HEK293 (cell line): ENCODE data around the gene NOL4L.
A peak's percentile ranks its signal among the peaks of the same experiment; 100 is the strongest.

Experiments used
- CTCF ChIA-PET: fragments of 350-600 bp; formaldehyde crosslinking; extraction: SDS; loops from one replicate; lab custom pipeline; 2021; ENCODE audit warnings: antibody characterized with exemption; lab: Yijun Ruan, JAX
- POLR2A ChIA-PET: fragments of 300-600 bp; formaldehyde crosslinking; extraction: SDS; loops from one replicate; lab custom pipeline; 2020; ENCODE audit warnings: antibody characterized with exemption, inconsistent platforms; lab: Yijun Ruan, JAX
- H3K27ac ChIP-seq: fragments of 200-500 bp; sonication (Bioruptor generic); 2 replicates; pipeline ENCODE4 v1.5.1; 2014; ENCODE audit warnings: low read depth, low read length, control low read depth, inconsistent platforms; ENCODE audit errors: extremely low read depth
- H3K36me3 ChIP-seq, 2 experiments: fragments of 200-500 bp in 1 of 2; sonication (Bioruptor generic) in 1 of 2; 1 replicate in 1 of 2; 2 replicates in 1 of 2; pipeline ENCODE4 v1.5.1; 2014 to 2017; ENCODE audit warnings: inconsistent platforms in 2 of 2, low read length in 2 of 2; ENCODE audit not compliant: control insufficient read depth in 2 of 2, insufficient read depth in 1 of 2
- H3K4me1 ChIP-seq: fragments of 200-500 bp; sonication (Bioruptor generic); 2 replicates; pipeline ENCODE4 v1.5.1; 2014; ENCODE audit warnings: mild to moderate bottlenecking, low read length, inconsistent platforms; ENCODE audit not compliant: control insufficient read depth, insufficient read depth
- H3K4me3 ChIP-seq: 2 replicates; pipeline ENCODE4 v1.5.1; 2011; ENCODE audit warnings: low read depth, mild to moderate bottlenecking, control low read depth, low read length, moderate library complexity
- H3K9me3 ChIP-seq: fragments of 200-500 bp; sonication (Bioruptor generic); 2 replicates; pipeline ENCODE4 v1.5.1; 2014; ENCODE audit warnings: low read depth, low read length, inconsistent platforms; ENCODE audit not compliant: control insufficient read depth, insufficient read depth
- HOXC10 ChIP-seq: sonication (generic); formaldehyde crosslinking; IDR thresholded peaks from 2 replicates; pipeline ENCODE4 v1.8.1; 2023; ENCODE audit warnings: mild to moderate bottlenecking, missing genetic modification reagents
- KLF7 ChIP-seq: fragments of 450-650 bp; formaldehyde crosslinking; IDR thresholded peaks from 2 replicates; pipeline ENCODE4 v1.5.1; 2016; ENCODE audit warnings: missing biosample characterization, missing genetic modification characterization, borderline replicate concordance
- ZFHX2 ChIP-seq: fragments of 450-650 bp; formaldehyde crosslinking; conservative IDR thresholded peaks from 2 replicates; pipeline ENCODE4 v1.5.1; 2016; ENCODE audit warnings: missing biosample characterization, missing genetic modification characterization
- ZNF302 ChIP-seq: fragments of 450-650 bp; formaldehyde crosslinking; IDR thresholded peaks from 2 replicates; pipeline ENCODE4 v1.5.1; 2016; ENCODE audit warnings: missing biosample characterization, missing genetic modification characterization, low read depth
- ZNF549 ChIP-seq: fragments of 450-650 bp; IDR thresholded peaks from 2 replicates; pipeline ENCODE4 v1.5.1; 2018; ENCODE audit warnings: missing biosample characterization, missing genetic modification characterization, mild to moderate bottlenecking, inconsistent platforms, moderate library complexity
- ZNF621 ChIP-seq: fragments of 450-650 bp; formaldehyde crosslinking; IDR thresholded peaks from 2 replicates; pipeline ENCODE4 v1.5.1; 2017; ENCODE audit warnings: missing biosample characterization, missing genetic modification characterization
- ZNF747 ChIP-seq: fragments of 450-650 bp; formaldehyde crosslinking; IDR thresholded peaks from 2 replicates; pipeline ENCODE4 v1.5.1; 2016; ENCODE audit warnings: missing biosample characterization, missing genetic modification characterization
- ZNF843 ChIP-seq: fragments of 450-650 bp; formaldehyde crosslinking; IDR thresholded peaks from 2 replicates; pipeline ENCODE4 v1.5.1; 2016; ENCODE audit warnings: missing biosample characterization, missing genetic modification characterization
- ZXDB ChIP-seq: fragments of 450-650 bp; formaldehyde crosslinking; IDR thresholded peaks from 2 replicates; pipeline ENCODE4 v1.5.1; 2016; ENCODE audit warnings: missing biosample characterization, missing genetic modification characterization
- TF ChIP-seq, protein P1 (sequence below): fragments of 450-650 bp; formaldehyde crosslinking; IDR thresholded peaks from 2 replicates; pipeline ENCODE4 v1.5.1; 2017; ENCODE audit warnings: missing biosample characterization, missing genetic modification characterization
- TF ChIP-seq, protein P2 (sequence below): fragments of 450-650 bp; formaldehyde crosslinking; IDR thresholded peaks from 2 replicates; pipeline ENCODE4 v1.5.1; 2016; ENCODE audit warnings: missing biosample characterization, missing genetic modification characterization
- TF ChIP-seq, protein P3 (sequence below): fragments of 450-650 bp; formaldehyde crosslinking; optimal IDR thresholded peaks from 2 replicates; pipeline ENCODE3; 2016; ENCODE audit warnings: missing biosample characterization, mild to moderate bottlenecking, missing genetic modification characterization
- TF ChIP-seq, protein P4 (sequence below): fragments of 450-650 bp; formaldehyde crosslinking; IDR thresholded peaks from 2 replicates; pipeline ENCODE4 v1.5.1; 2016; ENCODE audit warnings: missing biosample characterization, missing genetic modification characterization

NOL4L gene

DNA sequence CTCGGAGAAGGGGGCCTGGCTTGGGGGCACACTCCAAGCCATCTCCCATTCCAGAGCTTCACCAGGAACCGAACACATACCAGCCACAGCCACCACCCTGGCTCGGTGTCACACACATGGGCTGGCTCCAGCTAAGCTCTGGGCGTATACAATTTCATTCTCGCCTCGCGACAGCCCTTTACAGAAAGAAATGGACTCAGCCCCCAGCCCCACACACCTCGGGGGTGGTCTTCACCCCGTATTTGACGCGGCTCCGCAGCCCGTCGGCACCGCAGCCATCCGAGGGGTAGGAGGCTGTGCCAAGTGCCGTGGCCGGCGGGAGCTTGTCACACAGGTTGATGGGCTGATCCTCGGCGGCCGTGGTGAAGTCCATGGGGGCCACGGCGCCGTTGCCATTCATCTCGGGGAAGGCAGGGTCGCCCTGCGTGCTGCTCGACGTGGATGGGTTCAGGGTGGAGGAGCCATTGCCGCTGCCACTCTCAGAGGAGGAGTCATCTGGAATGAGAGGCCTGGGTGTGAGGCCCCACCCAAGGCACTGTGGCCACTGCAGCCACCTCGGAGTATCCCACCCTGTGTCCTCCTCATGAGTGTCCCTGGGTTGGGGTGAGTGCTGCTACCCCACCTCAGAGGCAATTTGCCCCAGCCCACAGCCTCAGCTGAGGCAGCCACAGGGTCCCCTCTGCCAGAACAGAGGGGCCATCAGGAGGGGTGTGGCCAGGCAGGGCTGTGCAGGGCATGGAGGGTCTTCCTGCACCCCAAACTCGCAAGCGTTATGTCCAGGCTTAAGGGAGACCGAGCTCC, 129.0 kb downstream of the NOL4L start:
- TF ChIP-seq ZNF843 (tag by site-specific recombination) (no peak), ZXDB (0 out of 2 replicates have a peak, but pooled peaks have one; percentile 31), ZNF621 (tag by site-specific recombination) (no peak)
- TF ChIP-seq, protein P1, sequence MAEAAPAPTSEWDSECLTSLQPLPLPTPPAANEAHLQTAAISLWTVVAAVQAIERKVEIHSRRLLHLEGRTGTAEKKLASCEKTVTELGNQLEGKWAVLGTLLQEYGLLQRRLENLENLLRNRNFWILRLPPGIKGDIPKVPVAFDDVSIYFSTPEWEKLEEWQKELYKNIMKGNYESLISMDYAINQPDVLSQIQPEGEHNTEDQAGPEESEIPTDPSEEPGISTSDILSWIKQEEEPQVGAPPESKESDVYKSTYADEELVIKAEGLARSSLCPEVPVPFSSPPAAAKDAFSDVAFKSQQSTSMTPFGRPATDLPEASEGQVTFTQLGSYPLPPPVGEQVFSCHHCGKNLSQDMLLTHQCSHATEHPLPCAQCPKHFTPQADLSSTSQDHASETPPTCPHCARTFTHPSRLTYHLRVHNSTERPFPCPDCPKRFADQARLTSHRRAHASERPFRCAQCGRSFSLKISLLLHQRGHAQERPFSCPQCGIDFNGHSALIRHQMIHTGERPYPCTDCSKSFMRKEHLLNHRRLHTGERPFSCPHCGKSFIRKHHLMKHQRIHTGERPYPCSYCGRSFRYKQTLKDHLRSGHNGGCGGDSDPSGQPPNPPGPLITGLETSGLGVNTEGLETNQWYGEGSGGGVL (tag by site-specific recombination) = no peak
- TF ChIP-seq, protein P2, sequence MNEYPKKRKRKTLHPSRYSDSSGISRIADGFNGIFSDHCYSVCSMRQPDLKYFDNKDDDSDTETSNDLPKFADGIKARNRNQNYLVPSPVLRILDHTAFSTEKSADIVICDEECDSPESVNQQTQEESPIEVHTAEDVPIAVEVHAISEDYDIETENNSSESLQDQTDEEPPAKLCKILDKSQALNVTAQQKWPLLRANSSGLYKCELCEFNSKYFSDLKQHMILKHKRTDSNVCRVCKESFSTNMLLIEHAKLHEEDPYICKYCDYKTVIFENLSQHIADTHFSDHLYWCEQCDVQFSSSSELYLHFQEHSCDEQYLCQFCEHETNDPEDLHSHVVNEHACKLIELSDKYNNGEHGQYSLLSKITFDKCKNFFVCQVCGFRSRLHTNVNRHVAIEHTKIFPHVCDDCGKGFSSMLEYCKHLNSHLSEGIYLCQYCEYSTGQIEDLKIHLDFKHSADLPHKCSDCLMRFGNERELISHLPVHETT = no peak
- TF ChIP-seq, protein P3, sequence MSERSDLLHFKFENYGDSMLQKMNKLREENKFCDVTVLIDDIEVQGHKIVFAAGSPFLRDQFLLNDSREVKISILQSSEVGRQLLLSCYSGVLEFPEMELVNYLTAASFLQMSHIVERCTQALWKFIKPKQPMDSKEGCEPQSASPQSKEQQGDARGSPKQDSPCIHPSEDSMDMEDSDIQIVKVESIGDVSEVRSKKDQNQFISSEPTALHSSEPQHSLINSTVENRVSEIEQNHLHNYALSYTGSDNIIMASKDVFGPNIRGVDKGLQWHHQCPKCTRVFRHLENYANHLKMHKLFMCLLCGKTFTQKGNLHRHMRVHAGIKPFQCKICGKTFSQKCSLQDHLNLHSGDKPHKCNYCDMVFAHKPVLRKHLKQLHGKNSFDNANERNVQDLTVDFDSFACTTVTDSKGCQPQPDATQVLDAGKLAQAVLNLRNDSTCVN (tag by site-specific recombination) = no peak
- TF ChIP-seq, all 188 proteins: peak for 1
- ChIA-PET POLR2A (interaction anchor here (0.6 kb wide), 1 partner anchor 9 kb away, joined by 5 read pairs; no protein-coding TSS in a partner anchor), CTCF (interaction anchor here (0.6 to 1.2 kb wide), 15 partner anchors 9 to 581 kb away, joined by 3 to 6 read pairs (median 3); no protein-coding TSS in a partner anchor)
- Histone ChIP-seq H3K4me1 (no peaks in the 10 kb centered on the region; the same call in 1 of the 2 replicates), H3K9me3 (no peaks in the 10 kb centered on the region), H3K36me3 (peaks cover 0 to 33% of the 10 kb centered on the region in 2 experiments; a peak in 1 of 3 replicates), H3K4me3 (no peak overlapping the region), H3K27ac (no peak overlapping the region; the same call in 1 of the 2 replicates)

DNA sequence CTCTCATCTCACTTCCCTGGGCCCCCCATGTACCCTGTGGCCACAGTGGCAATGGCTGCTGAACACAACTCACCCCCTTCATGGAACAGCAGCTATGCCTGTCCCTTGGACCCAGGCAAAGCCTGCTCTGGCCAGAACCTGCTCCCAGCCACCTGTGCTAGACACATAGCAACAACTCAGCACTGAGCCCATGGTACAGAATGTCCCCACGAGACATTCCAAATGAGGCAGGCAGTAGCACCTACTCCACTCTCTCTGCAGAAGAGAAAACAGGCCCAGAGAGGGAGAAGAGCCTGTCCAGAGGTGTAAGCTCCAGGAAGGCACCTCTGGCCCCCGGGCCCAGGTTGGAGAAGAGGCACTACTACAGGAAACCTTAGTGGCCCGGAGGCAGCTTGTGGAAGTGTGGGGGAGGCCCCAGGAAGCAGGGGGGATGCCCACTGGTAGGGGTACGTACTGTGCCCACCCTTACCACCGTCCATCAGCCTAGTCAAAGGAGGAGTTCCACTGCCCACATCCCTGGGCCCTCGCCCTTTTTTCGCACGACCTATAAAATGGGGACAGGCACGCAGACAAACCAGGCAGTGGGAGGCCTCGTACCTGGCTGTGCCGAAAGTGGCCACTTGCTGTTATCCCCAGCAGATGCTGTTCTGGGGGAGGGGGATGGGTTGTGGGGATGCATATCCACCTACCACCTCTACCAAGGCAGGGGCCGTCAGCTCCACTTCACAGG, 129.8 kb downstream of the NOL4L start:
- no peak for TF ChIP-seq HOXC10 (CRISPR knock-in tag)
- no peak for TF ChIP-seq ZNF302 (tag by site-specific recombination)
- no peak for TF ChIP-seq ZNF549 (tag by site-specific recombination)
- no peak for TF ChIP-seq ZNF747 (tag by site-specific recombination)
- TF ChIP-seq ZFHX2 (tag by site-specific recombination) = no peak
- no peak for TF ChIP-seq KLF7 (tag by site-specific recombination)
- TF ChIP-seq, protein P4, sequence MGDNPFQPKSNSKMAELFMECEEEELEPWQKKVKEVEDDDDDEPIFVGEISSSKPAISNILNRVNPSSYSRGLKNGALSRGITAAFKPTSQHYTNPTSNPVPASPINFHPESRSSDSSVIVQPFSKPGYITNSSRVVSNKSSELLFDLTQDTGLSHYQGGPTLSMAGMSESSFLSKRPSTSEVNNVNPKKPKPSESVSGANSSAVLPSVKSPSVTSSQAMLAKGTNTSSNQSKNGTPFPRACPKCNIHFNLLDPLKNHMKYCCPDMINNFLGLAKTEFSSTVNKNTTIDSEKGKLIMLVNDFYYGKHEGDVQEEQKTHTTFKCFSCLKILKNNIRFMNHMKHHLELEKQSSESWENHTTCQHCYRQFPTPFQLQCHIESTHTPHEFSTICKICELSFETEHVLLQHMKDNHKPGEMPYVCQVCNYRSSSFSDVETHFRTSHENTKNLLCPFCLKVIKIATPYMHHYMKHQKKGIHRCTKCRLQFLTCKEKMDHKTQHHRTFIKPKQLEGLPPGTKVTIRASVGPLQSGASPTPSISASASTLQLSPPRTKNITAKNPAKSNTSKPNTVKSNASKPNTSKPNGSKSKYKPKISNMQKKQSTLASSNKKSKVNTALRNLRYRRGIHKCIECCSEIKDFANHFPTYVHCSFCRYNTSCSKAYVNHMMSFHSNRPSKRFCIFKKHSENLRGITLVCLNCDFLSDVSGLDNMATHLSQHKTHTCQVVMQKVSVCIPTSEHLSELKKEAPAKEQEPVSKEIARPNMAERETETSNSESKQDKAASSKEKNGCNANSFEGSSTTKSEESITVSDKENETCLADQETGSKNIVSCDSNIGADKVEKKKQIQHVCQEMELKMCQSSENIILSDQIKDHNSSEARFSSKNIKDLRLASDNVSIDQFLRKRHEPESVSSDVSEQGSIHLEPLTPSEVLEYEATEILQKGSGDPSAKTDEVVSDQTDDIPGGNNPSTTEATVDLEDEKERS (tag by site-specific recombination) = no peak
- no peaks in the 10 kb centered on the region for H3K9me3 ChIP-seq
- H3K27ac ChIP-seq = no peak overlapping the region
- peaks cover 0 to 36% of the 10 kb centered on the region in 2 experiments; a peak in 1 of 3 replicates for H3K36me3 ChIP-seq
- no peak overlapping the region for H3K4me3 ChIP-seq
- POLR2A ChIA-PET = interaction anchor here (0.6 kb wide), 1 partner anchor 8 kb away, joined by 5 read pairs; no protein-coding TSS in a partner anchor
- no peaks in the 10 kb centered on the region; the same call in 1 of the 2 replicates for H3K4me1 ChIP-seq
- CTCF ChIA-PET = interaction anchor here (0.5 to 1.2 kb wide), 5 partner anchors 9 to 580 kb away, joined by 3 to 5 read pairs (median 4); no protein-coding TSS in a partner anchor
